Neural crest cell (in vitro differentiated cells): ENCODE results near the gene CDX1. TPM values are rescaled to one million over a fixed set of nuclear protein-coding genes. Genes with fewer than 3 reads are reported as not detected.

ENCODE experiments used
- DNase-seq: peaks from one replicate; pipeline ENCODE4 v3.0.0; 2021; ENCODE audit warnings: low read depth, mixed read lengths, low spot score
- H3K27ac Mint-ChIP-seq: one replicate; pipeline ENCODE4 v1.8.0; 2021; ENCODE audit warnings: mild to moderate bottlenecking, mixed read lengths; ENCODE audit not compliant: unreplicated experiment
- H3K27me3 Mint-ChIP-seq: 2 replicates; pipeline ENCODE4 v1.8.0; 2021; ENCODE audit warnings: low read depth, mild to moderate bottlenecking, mixed read lengths
- H3K36me3 Mint-ChIP-seq: 2 replicates; pipeline ENCODE4 v1.8.0; 2021; ENCODE audit warnings: low read depth, mild to moderate bottlenecking, mixed read lengths
- H3K4me1 Mint-ChIP-seq: 2 replicates; pipeline ENCODE4 v1.8.0; 2021; ENCODE audit warnings: mixed read lengths
- H3K4me3 Mint-ChIP-seq: one replicate; pipeline ENCODE4 v1.8.0; 2021; ENCODE audit warnings: mild to moderate bottlenecking, mixed read lengths
- H3K9me3 Mint-ChIP-seq: 2 replicates; pipeline ENCODE4 v1.8.0; 2021; ENCODE audit warnings: mixed read lengths
- total RNA-seq: library from RNA; stranded (reverse); gene quantifications from 2 replicates; pipeline ENCODE4 v1.2.1, GENCODE V29; 2021
- TF ChIP-seq, protein P1 (sequence below): fragments of 200-600 bp; sonication (generic); conservative IDR thresholded peaks from 2 replicates; pipeline ENCODE4 v1.5.0; 2021; ENCODE audit warnings: antibody characterized with exemption, mild to moderate bottlenecking

CDX1 gene
- total RNA-seq, 1 donor from 2014 or later = not detected

DNA sequence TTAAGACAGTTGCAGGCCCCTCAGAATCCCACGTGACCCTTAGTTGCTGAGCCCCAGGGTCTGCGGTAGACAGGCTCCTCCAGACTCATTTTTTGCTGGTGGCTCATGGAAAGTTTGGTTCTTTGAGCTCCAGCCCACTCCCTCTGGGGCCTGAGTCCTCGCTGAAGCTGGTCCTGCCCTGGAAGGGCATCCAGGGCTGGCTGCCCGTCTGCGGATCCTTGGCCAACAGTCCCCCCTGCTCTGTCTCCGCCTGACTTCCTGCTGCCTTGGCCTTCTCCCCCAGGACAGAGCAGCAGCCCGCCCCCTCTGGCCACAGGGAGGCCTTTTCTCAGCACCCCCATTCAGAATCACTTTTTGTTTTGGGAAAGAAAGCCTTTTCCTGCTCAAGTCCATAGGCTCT is 47.7 kb downstream of the CDX1 start:
- H3K27ac Mint-ChIP-seq = no peak overlapping the region
- TF ChIP-seq, protein P1, sequence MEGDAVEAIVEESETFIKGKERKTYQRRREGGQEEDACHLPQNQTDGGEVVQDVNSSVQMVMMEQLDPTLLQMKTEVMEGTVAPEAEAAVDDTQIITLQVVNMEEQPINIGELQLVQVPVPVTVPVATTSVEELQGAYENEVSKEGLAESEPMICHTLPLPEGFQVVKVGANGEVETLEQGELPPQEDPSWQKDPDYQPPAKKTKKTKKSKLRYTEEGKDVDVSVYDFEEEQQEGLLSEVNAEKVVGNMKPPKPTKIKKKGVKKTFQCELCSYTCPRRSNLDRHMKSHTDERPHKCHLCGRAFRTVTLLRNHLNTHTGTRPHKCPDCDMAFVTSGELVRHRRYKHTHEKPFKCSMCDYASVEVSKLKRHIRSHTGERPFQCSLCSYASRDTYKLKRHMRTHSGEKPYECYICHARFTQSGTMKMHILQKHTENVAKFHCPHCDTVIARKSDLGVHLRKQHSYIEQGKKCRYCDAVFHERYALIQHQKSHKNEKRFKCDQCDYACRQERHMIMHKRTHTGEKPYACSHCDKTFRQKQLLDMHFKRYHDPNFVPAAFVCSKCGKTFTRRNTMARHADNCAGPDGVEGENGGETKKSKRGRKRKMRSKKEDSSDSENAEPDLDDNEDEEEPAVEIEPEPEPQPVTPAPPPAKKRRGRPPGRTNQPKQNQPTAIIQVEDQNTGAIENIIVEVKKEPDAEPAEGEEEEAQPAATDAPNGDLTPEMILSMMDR = no peak
- no peaks in the 10 kb centered on the region for H3K9me3 Mint-ChIP-seq
- H3K4me1 Mint-ChIP-seq = peaks cover 6% of the 10 kb centered on the region
- no peak for DNase-seq
- H3K4me3 Mint-ChIP-seq = no peak overlapping the region
- H3K27me3 Mint-ChIP-seq = peaks cover 2% of the 10 kb centered on the region
- no peaks in the 10 kb centered on the region for H3K36me3 Mint-ChIP-seq

DNA sequence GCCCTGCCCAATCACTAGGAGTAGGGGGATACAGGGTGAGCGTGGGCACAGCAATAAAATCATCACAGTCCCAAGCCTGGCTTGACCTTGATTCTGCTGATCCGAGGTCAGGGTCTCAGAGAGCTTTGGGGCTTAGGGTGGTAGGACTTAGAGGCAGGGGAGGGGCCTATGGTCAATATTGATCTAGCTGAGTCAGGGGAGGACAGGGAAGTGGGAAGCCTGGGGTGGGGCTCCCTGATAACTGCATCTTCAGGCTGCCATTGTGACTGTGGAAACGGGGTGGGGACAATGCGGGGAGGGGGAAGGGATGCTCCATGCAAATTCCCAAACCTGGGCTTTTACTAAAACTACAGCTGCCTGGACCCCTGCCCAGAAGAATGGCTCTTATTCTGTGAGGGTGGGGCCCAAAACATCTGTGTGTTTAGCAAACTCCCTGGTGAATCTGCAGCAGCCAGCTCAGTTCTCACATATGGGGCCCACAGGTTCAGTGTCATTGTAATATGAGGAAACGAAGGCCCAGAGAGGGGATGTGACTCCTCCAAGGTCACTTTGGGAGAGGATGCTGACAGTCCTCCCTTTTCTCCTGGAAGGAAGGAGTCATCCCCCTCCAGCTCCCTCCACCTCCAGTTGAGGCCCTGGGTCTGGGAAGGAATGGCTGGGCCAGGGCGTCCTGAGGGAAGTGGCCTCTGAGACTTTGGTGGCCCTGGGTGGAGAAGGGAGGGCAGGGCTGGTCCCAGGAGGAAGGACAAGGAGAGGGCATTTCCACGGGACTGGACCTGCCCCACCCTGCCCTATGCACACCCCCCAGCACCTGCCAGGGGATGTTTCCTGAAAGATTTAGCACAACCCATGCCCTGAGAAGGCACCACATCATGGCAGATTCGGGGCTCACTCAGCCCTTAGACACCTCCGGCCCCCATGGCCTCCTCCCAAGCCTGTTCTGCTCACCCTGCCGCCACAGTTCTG is 49.7 kb downstream of the CDX1 start:
- H3K4me3 Mint-ChIP-seq = no peak overlapping the region
- TF ChIP-seq, protein P1 = no peak
- H3K27ac Mint-ChIP-seq = peak overlapping the region; percentile 40
- H3K27me3 Mint-ChIP-seq = peaks cover 2% of the 10 kb centered on the region
- H3K36me3 Mint-ChIP-seq = no peaks in the 10 kb centered on the region
- no peak for DNase-seq
- H3K9me3 Mint-ChIP-seq = no peaks in the 10 kb centered on the region
- peaks cover under 1% of the 10 kb centered on the region for H3K4me1 Mint-ChIP-seq

DNA sequence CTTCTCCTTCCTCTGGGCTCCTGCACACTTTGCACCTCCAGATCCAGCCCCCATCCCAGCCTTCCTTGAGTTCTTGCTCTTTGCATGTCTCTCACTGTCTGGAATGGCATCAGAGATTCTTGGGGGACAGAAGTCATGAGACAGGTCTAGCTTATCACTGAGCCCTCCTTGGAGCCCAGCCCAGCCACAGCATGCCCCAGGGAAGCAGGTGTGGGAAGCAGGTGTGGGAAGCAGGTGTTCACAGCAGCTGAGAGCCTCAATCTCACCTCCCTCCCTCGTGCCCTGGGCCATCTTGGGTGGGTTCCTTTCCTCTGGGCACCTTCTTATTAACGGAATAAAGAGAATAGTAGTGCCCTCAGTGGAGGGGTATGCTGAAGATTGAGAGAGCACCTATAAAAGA is 50.5 kb downstream of the CDX1 start:
- H3K4me1 Mint-ChIP-seq = no peaks in the 10 kb centered on the region
- H3K27me3 Mint-ChIP-seq = peaks cover 2% of the 10 kb centered on the region
- DNase-seq = no peak
- H3K27ac Mint-ChIP-seq = peak overlapping the region; percentile 40
- TF ChIP-seq, protein P1 = no peak
- H3K36me3 Mint-ChIP-seq = no peaks in the 10 kb centered on the region
- H3K4me3 Mint-ChIP-seq = no peak overlapping the region
- H3K9me3 Mint-ChIP-seq = no peaks in the 10 kb centered on the region

DNA sequence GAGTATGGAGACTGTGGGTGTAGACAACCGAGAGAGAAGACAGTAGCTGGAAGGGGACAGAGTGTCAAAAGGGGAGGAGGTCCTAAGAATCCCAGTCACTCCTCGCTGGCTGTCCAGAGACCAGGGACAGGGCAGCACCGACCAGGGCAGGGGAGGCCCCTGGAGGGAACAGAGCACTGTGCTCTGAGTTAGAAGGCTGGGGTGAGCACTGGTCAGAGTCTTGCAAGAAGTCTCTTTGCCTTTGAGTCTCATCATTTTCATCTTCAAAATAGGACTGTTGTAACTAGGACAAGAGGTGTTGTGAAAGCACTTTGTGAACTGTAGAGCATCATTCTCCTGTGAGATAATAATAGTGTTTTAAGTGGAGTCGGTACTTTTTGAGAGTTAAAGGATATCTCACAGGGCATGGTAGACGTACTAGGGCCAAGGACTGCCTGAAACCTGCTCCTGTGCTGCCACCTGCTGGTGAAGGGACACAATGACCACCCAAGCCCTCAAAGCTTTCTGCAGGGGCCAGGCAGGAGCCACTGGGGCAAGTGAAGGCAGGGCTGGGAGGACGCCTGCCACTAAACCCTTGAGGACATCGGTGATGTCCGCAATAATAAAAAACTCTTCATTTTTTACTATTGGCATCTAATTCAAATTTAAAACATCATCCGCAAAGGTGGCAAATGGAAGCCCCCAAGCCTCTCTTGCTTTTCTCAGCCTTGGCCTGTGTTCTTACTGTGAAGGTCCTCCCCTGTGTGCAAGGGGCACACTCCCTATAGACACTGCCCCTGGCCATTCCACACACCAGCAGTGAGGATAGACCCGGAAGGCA is 51.5 kb downstream of the CDX1 start:
- Mint-ChIP-seq H3K4me3 (no peak overlapping the region), H3K4me1 (no peaks in the 10 kb centered on the region), H3K27ac (no peak overlapping the region), H3K27me3 (peaks cover 2% of the 10 kb centered on the region), H3K9me3 (no peaks in the 10 kb centered on the region), H3K36me3 (no peaks in the 10 kb centered on the region)
- DNase-seq = peak; percentile 92
- TF ChIP-seq, protein P1 = peak; percentile 96

DNA sequence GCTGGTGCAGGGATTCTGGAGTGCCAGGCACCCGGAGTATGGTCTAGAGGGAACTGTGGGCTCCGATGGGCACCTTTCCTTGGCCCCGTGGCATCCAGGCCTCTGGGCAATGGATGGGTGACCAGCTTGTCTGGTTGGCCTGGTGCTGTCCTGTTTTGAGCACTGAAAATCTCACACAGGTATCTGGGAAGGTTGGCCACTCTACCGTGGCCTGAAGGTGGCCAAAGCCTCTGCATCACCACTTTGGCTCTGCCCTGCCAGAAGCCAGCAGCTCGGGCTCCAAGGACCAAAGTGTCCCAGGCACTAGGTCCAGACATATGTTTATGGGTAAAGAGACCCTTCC is 52.1 kb downstream of the CDX1 start:
- H3K36me3 Mint-ChIP-seq = no peaks in the 10 kb centered on the region
- TF ChIP-seq, protein P1 = no peak
- no peaks in the 10 kb centered on the region for H3K9me3 Mint-ChIP-seq
- H3K27ac Mint-ChIP-seq = no peak overlapping the region
- no peak for DNase-seq
- no peak overlapping the region for H3K4me3 Mint-ChIP-seq
- peaks cover 2% of the 10 kb centered on the region for H3K27me3 Mint-ChIP-seq
- no peaks in the 10 kb centered on the region for H3K4me1 Mint-ChIP-seq
